A673 (cell line): ENCODE measurements around the gene TACC2. TPM values are rescaled to one million over a fixed set of nuclear protein-coding genes. Genes with fewer than 3 reads are reported as not detected.

Experiments used
- BruUV-seq: library from RNA; stranded (reverse); fragments of 400-500 nt; replicated peaks from 2 replicates; lab custom pipeline; 2021; lab: Mats Ljungman, UMichigan
- CTCF ChIA-PET: fragments of 300-600 bp; sonication (Branson Sonifier 250); formaldehyde crosslinking; loops from one replicate; lab custom pipeline; 2022; ENCODE audit warnings: antibody characterized with exemption; lab: Charles Lee
- POLR2A ChIA-PET: fragments of 300-600 bp; sonication (Branson Sonifier 250); formaldehyde crosslinking; loops from one replicate; lab custom pipeline; 2022; ENCODE audit warnings: antibody characterized with exemption; ENCODE audit not compliant: low non-redundant PET; lab: Charles Lee
- DNase-seq: peaks from one replicate; pipeline ENCODE4 v3.0.0-alpha.2; 2015; ENCODE audit warnings: low spot score
- H3K27ac ChIP-seq: fragments of 200-600 bp; sonication (generic); 2 replicates; pipeline ENCODE4 v1.5.1; 2016; ENCODE audit warnings: mixed run types, low read depth, mild to moderate bottlenecking, mixed read lengths, antibody characterized with exemption, low read length; ENCODE audit not compliant: poor library complexity, severe bottlenecking
- H3K27me3 ChIP-seq: fragments of 200-600 bp; sonication (generic); replicated peaks from 2 replicates; pipeline ENCODE4 v1.6.1; 2017; ENCODE audit warnings: mixed run types, low read depth, mild to moderate bottlenecking, mixed read lengths, antibody characterized with exemption, low read length; ENCODE audit not compliant: insufficient read depth, poor library complexity
- H3K36me3 ChIP-seq: fragments of 200-600 bp; sonication (generic); 2 replicates; pipeline ENCODE4 v1.6.1; 2016; ENCODE audit warnings: mixed run types, mild to moderate bottlenecking, mixed read lengths, antibody characterized with exemption, low read length; ENCODE audit not compliant: insufficient read depth, poor library complexity, severe bottlenecking
- H3K4me1 ChIP-seq: fragments of 200-600 bp; sonication (generic); 2 replicates; pipeline ENCODE4 v1.6.1; 2017; ENCODE audit warnings: mixed run types, mild to moderate bottlenecking, mixed read lengths, antibody characterized with exemption, low read length; ENCODE audit not compliant: insufficient read depth, poor library complexity, severe bottlenecking
- H3K4me3 ChIP-seq: fragments of 200-600 bp; sonication (generic); 2 replicates; pipeline ENCODE4 v1.5.1; 2016; ENCODE audit warnings: low read depth, mixed run types, mild to moderate bottlenecking, mixed read lengths, low read length; ENCODE audit not compliant: poor library complexity, severe bottlenecking
- H3K9me3 ChIP-seq: fragments of 200-600 bp; sonication (generic); 2 replicates; pipeline ENCODE4 v1.6.1; 2016; ENCODE audit warnings: mixed run types, low read depth, mild to moderate bottlenecking, mixed read lengths, antibody characterized with exemption, low read length; ENCODE audit not compliant: poor library complexity, severe bottlenecking
- CTCF ChIP-seq: fragments of 300-800, 200-600 bp; sonication (generic); conservative IDR thresholded peaks from 2 replicates; pipeline ENCODE4 v1.5.1; 2017; ENCODE audit warnings: low read depth, mild to moderate bottlenecking, antibody characterized with exemption, low read length, moderate library complexity, mixed read lengths
- EZH2 ChIP-seq: fragments of 200-600 bp; sonication (generic); IDR thresholded peaks from 2 replicates; pipeline ENCODE4 v1.6.1; 2017; ENCODE audit warnings: borderline replicate concordance, low read depth, mild to moderate bottlenecking, mixed read lengths, antibody characterized with exemption, low read length; ENCODE audit not compliant: poor library complexity, severe bottlenecking
- intact Hi-C: fragments of 100-400 bp; cut with micrococcal nuclease; formaldehyde crosslinking; loops from one replicate; pipeline ENCODE4 v1.10.0; 2022; ENCODE audit not compliant: unreplicated experiment
- total RNA-seq: library from RNA; stranded (reverse); gene quantifications from 2 replicates; pipeline ENCODE4 v1.2.3, GENCODE V29; 2021

Gene TACC2
- total RNA-seq, 1 experiment from 2014 or later, result 0.62 TPM

GRCh38 chr10:122292376-122292775, 303.4 kb downstream of the TACC2 start:
- H3K4me3 ChIP-seq, result no peak overlapping the region
- no TSS peak for BruUV-seq
- no peaks in the 10 kb centered on the region for H3K9me3 ChIP-seq
- H3K36me3 ChIP-seq, result no peaks in the 10 kb centered on the region
- peaks cover 2% of the 10 kb centered on the region for H3K4me1 ChIP-seq
- DNase-seq, result no peak
- H3K27ac ChIP-seq, result no peak overlapping the region
- no peaks in the 10 kb centered on the region for H3K27me3 ChIP-seq
- ChIA-PET POLR2A (no interaction called here), CTCF (interaction anchor here (1.1 kb wide), 1 partner anchor 13 kb away, joined by 3 read pairs; no protein-coding TSS in a partner anchor)
- no peak for TF ChIP-seq CTCF
- no peak for TF ChIP-seq EZH2
- intact Hi-C loops, result no loop called here

- no peak for DNase-seq
- no TSS peak for BruUV-seq
- intact Hi-C loops, result no loop called here
- ChIA-PET CTCF (interaction anchor here (0.6 to 1.1 kb wide), 2 partner anchors 9 to 14 kb away, joined by 3 to 9 read pairs; no protein-coding TSS in a partner anchor), POLR2A (no interaction called here)
- Histone ChIP-seq H3K9me3 (no peaks in the 10 kb centered on the region), H3K36me3 (no peaks in the 10 kb centered on the region), H3K27me3 (no peaks in the 10 kb centered on the region), H3K4me1 (no peaks in the 10 kb centered on the region), H3K4me3 (no peak overlapping the region), H3K27ac (no peak overlapping the region)
- no peak for TF ChIP-seq EZH2
- no peak for TF ChIP-seq CTCF
Measured at GRCh38 chr10:122293156-122293960, 304.4 kb downstream of the TACC2 start.

GRCh38 chr10:122293961-122294380, 305.0 kb downstream of the TACC2 start:
- TF ChIP-seq EZH2, result no peak
- TF ChIP-seq CTCF, result no peak
- Histone ChIP-seq H3K27me3 (no peaks in the 10 kb centered on the region), H3K4me1 (no peaks in the 10 kb centered on the region), H3K27ac (no peak overlapping the region), H3K9me3 (no peaks in the 10 kb centered on the region), H3K36me3 (no peaks in the 10 kb centered on the region), H3K4me3 (no peak overlapping the region)
- DNase-seq, result no peak
- intact Hi-C loops, result no loop called here
- no TSS peak for BruUV-seq
- ChIA-PET CTCF (no interaction called here), POLR2A (no interaction called here)
